NT2/D1 (cell line): ENCODE data around the gene RPH3AL.

ENCODE experiments used
- DNase-seq: peaks from one replicate; pipeline ENCODE4 v3.0.0-alpha.2; 2011; ENCODE audit warnings: low read depth, low spot score
- H3K27me3 ChIP-seq: 2 replicates; pipeline ENCODE4 v1.6.0; 2011; ENCODE audit warnings: mild to moderate bottlenecking; ENCODE audit not compliant: insufficient read length, insufficient read depth
- H3K36me3 ChIP-seq: 2 replicates; pipeline ENCODE4 v1.6.1; 2011; ENCODE audit warnings: mild to moderate bottlenecking, low read length, mixed read lengths; ENCODE audit not compliant: insufficient read depth, insufficient read length
- H3K4me1 ChIP-seq: 2 replicates; pipeline ENCODE4 v1.5.1; 2011; ENCODE audit not compliant: insufficient read depth, insufficient read length
- H3K4me3 ChIP-seq: 2 replicates; pipeline ENCODE4 v1.5.1; 2011; ENCODE audit warnings: low read depth; ENCODE audit not compliant: insufficient read length
- H3K9ac ChIP-seq: 2 replicates; pipeline ENCODE4 v1.6.0; 2011; ENCODE audit warnings: low read depth; ENCODE audit not compliant: insufficient read length
- H3K9me3 ChIP-seq: 2 replicates; pipeline ENCODE4 v1.5.1; 2011; ENCODE audit warnings: mild to moderate bottlenecking, low read length; ENCODE audit not compliant: insufficient read depth
- SUZ12 ChIP-seq: IDR thresholded peaks from 2 replicates; pipeline ENCODE4 v1.6.1; 2011; ENCODE audit not compliant: insufficient read length, insufficient read depth; ENCODE audit errors: extremely low read depth
- YY1 ChIP-seq: IDR thresholded peaks from 2 replicates; pipeline ENCODE4 v1.6.1; 2011; ENCODE audit not compliant: insufficient read length, insufficient read depth
- ZNF274 ChIP-seq: IDR thresholded peaks from 2 replicates; pipeline ENCODE4 v1.6.1; 2011; ENCODE audit warnings: mild to moderate bottlenecking, low read depth, low read length

Gene RPH3AL

GRCh38 chr17:391850-392249 lies 39.2 kb upstream of the RPH3AL start:
- TF ChIP-seq YY1: no peak
- no peak for TF ChIP-seq ZNF274
- no peak for TF ChIP-seq SUZ12
- Histone ChIP-seq H3K9ac (no peak overlapping the region), H3K4me3 (no peak overlapping the region), H3K27me3 (peaks cover 18% of the 10 kb centered on the region), H3K36me3 (no peaks in the 10 kb centered on the region), H3K4me1 (no peaks in the 10 kb centered on the region), H3K9me3 (0 out of 2 replicates have a peak, but pooled peaks cover 6% of the 10 kb centered on the region)
- no peak for DNase-seq

GRCh38 chr17:390025-390424 lies 37.4 kb upstream of the RPH3AL start:
- 0 out of 2 replicates have a peak, but pooled peaks cover 6% of the 10 kb centered on the region for H3K9me3 ChIP-seq
- H3K9ac ChIP-seq: no peak overlapping the region
- H3K27me3 ChIP-seq: peaks cover 22% of the 10 kb centered on the region
- no peaks in the 10 kb centered on the region for H3K36me3 ChIP-seq
- H3K4me1 ChIP-seq: no peaks in the 10 kb centered on the region
- no peak for TF ChIP-seq YY1
- no peak for TF ChIP-seq SUZ12
- no peak overlapping the region for H3K4me3 ChIP-seq
- DNase-seq: no peak

GRCh38 chr17:388087-388486 lies 35.5 kb upstream of the RPH3AL start:
- Histone ChIP-seq H3K9me3 (0 out of 2 replicates have a peak, but pooled peaks cover 6% of the 10 kb centered on the region), H3K4me1 (peaks cover 10% of the 10 kb centered on the region), H3K36me3 (no peaks in the 10 kb centered on the region), H3K27me3 (peaks cover 39% of the 10 kb centered on the region), H3K4me3 (no peak overlapping the region), H3K9ac (no peak overlapping the region)
- TF ChIP-seq SUZ12 (no peak), ZNF274 (no peak), YY1 (no peak)
- no peak for DNase-seq

- Histone ChIP-seq H3K27me3 (peaks cover 42% of the 10 kb centered on the region), H3K4me3 (no peak overlapping the region), H3K9ac (no peak overlapping the region), H3K9me3 (0 out of 2 replicates have a peak, but pooled peaks cover 6% of the 10 kb centered on the region), H3K36me3 (no peaks in the 10 kb centered on the region), H3K4me1 (peaks cover 13% of the 10 kb centered on the region)
- TF ChIP-seq YY1 (no peak), ZNF274 (no peak), SUZ12 (no peak)
- no peak for DNase-seq
These were observed 33.7 kb upstream of the RPH3AL start for GRCh38 chr17:386141-386876.

GRCh38 chr17:385836-386140 lies 33.2 kb upstream of the RPH3AL start:
- Histone ChIP-seq H3K9ac (no peak overlapping the region), H3K36me3 (no peaks in the 10 kb centered on the region), H3K27me3 (peaks cover 42% of the 10 kb centered on the region), H3K4me1 (peaks cover 13% of the 10 kb centered on the region), H3K4me3 (no peak overlapping the region), H3K9me3 (0 out of 2 replicates have a peak, but pooled peaks cover 6% of the 10 kb centered on the region)
- DNase-seq: no peak
- TF ChIP-seq ZNF274: no peak
- no peak for TF ChIP-seq YY1
- no peak for TF ChIP-seq SUZ12

GRCh38 chr17:385178-385835 lies 32.7 kb upstream of the RPH3AL start:
- Histone ChIP-seq H3K9ac (peak overlapping the region; percentile 70), H3K36me3 (no peaks in the 10 kb centered on the region), H3K4me3 (peak overlapping the region; percentile 34), H3K9me3 (0 out of 2 replicates have a peak, but pooled peaks cover 6% of the 10 kb centered on the region), H3K27me3 (peaks cover 42% of the 10 kb centered on the region), H3K4me1 (peaks cover 13% of the 10 kb centered on the region)
- TF ChIP-seq ZNF274 (no peak), SUZ12 (no peak), YY1 (no peak)
- no peak for DNase-seq

- peaks cover 42% of the 10 kb centered on the region for H3K27me3 ChIP-seq
- H3K9ac ChIP-seq: peak overlapping the region; percentile 70
- peaks cover 13% of the 10 kb centered on the region for H3K4me1 ChIP-seq
- H3K4me3 ChIP-seq: peak overlapping the region; percentile 34
- TF ChIP-seq YY1 (no peak), ZNF274 (no peak), SUZ12 (no peak)
- no peaks in the 10 kb centered on the region for H3K36me3 ChIP-seq
- DNase-seq: no peak
- H3K9me3 ChIP-seq: 0 out of 2 replicates have a peak, but pooled peaks cover 6% of the 10 kb centered on the region
These were observed 32.1 kb upstream of the RPH3AL start for GRCh38 chr17:384622-385177.
